DMS79 treated with DMSO at 0.1 percent for 48 hours (cell line): Measurements from ENCODE around the gene CDC73.
"Not testable (repeated sequence)": the region's sequence is repeated elsewhere in the genome, so short reads cannot be mapped to it uniquely, and the experiment has no call there.

Source experiments
- DNase-seq: peaks from one replicate; lab custom pipeline; 2025; lab: John Stamatoyannopoulos, UW

Gene CDC73

DNA sequence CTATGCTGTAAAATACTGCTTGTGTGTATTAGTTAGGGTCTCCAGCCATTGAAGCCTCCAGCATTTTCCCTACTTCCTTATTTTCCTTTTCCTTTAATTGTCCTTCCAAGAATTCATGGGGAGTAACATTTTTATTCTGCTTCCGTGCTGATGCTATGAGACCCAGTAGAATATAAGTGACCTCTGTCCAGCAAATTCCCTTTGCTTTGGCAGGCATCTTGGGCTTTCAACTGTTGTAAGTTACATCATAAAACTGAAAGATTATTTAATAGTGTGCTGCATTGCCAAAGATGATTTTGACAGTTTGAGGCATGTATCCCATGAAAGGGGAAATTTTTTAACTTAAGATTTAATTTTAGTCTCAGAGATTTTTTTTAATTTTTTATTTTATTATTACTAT, 112.7 kb downstream of the CDC73 start:
- no peak for DNase-seq

DNA sequence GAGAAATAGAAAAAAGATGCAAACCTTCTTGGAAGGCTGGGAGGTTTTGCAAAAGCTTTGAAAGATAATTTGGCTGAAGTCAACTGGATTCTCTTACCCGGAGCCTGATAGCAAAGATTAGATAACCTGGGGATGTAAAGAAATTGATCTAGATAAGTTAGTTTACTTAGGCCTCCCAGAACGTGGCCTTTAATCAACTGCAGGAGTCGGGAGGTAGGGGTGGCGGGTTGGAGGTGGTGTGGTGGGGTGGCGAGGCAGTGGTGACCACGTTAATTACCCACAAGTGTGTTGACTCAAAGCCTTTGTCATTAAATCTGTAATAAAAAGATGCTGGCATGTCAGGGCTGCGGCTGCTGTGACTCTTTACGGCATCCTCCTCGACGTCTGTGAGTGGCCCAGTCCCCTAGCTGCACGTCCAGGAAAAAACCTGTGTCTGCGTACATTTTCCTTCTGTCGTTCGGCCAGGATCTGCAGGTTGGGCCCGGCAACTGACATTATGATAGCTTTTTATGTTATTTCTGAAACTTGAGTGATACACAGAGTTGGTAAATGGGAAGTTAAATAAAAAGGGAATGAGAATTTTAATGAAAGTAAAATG, 115.6 kb downstream of the CDC73 start:
- no peak for DNase-seq

DNA sequence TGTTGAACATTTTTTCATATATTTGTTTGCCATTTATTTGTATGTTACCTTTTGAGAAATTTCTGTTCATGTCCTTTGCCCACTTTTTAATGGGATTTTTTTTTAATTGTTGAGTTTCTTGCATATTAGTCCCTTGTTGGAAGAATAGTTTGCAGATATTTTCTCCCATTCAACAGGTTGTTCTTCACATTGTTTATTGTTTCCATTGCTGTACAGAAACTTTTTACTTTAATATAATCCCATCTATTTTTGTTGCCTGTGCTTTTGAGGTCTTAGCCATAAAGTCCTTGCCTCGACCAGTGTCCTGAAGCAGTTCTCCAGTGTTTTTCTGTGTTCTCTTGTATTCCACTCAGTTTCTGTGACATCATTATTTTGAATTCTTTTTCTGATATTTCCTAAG, 118.8 kb downstream of the CDC73 start:
- no peak for DNase-seq

DNA sequence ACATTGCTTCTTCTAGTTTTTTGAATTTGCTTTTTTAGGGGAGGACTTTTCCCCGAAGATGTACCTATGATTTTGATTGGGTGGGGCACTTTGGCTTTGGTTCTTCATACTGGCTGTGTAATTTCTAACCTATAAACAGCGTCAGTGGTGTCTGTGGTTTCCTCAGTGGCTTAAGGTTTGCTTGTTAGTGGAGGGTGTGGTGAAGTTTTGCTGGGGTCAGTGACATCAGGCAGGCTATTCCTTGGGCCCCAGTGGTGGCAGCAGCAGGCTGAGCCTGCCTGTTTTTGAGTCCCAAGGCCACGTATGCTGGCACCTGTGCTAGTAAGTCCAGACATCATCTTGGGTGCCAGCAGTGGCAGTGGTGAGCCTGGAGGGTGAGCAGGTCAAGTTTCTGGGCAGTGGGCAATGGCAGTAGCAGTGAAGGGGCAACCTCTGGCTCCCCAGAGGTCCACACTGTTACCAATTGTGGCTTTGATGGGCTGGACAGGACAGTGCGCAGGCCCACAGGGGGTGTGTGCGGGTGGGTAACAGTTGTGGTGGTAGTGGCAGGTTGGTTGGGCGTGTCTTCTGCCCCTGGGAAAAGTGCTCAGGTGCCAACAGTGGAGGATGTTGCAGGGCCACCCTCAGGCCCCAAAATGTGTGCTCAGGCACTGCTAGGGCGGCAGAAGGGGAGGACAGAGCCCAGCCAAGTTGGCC, 119.4 kb downstream of the CDC73 start:
- no peak for DNase-seq

DNA sequence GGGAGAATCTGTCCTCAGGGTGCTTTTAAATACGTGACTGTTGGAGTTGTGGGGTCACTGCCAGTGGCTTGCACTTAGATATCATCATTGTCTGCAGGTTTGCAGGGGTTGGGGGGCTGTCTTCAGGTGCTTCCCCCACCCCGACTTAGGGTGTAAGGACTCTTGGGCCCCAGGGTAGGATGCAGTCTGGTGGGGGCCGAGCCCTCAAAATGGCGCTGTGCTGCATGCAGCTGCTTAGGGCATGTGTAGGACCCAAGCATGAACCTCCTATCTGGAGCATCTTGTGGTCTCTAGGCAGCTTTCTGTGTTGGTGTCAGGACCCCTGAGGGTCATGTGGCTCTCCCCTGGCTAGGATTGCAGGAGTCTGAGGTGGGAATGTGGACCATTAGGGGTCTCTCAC, 120.2 kb downstream of the CDC73 start:
- no peak for DNase-seq

DNA sequence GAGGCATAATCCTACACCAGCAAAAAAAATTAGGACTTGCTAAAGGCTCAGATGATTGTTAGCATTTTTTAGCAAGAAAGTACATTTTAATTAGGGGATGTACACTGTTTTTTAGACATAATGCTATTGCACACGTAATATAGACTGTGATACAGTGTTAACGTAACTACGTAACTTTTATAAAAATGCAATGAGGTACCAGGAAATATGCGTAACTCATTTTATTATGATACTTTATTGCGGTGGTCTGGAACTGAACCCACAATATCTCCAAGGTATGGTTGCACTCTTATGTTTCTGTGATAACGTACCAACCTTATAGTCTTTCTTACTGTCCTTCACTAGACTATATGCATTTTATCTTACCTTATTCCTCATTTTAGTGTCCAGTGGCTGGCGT, 127.4 kb downstream of the CDC73 start:
- DNase-seq = no peak

DNA sequence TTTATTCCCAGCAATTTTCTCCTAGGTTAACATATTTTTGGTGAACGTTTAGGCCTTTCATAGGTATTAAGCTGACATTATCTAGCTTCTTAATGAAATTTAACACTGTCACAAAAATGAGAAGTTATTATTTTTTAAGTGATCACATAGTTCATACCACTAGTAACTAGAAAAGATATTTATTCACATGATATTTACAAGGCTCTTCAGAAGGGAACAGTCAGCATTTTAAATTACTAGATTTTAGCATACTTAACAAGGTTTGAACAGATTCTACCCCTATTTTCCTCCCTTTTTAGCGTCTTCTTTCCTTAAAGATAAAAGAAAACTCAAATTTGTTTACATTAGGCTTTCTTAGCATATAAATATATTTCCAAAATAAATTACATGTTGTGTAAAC, 130.1 kb downstream of the CDC73 start:
- DNase-seq = no peak

DNA sequence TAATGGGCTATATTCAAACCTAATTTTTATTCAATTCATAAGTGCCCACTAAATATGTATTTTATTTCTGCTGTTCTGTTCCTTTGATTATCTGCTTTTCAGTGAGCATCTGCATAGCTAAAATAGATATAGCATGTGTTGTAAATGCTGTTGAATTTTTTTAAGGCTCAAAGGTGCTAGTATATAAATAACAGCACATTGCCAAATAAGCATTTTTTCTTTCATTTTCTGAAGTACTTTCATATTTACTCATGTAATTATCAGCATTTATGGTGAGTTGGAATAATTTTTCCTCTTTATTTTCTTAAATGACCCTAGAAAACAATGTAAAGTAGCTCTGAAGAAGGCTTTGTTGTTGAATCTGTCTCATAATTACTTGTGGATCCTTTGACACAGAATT, 134.2 kb downstream of the CDC73 start:
- no peak for DNase-seq

DNA sequence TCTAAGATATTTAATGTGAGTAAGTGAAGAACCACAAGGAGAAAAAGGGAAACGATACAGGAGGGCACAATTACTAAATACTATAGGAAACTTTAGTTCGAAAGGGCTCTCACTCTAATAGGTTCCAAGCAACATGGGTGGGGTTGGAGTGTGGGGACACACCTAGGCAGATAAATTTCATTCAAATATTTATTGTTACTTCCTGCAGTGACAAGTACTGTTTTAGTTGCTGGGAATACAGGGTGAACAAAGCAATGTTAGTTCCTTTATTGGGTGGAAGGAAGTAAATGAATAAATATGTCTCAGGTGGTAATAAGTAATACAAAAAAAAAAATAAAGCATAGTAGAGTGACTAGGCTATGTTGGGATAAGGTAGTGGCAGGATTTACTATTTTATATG, 137.8 kb downstream of the CDC73 start:
- DNase-seq = no peak

DNA sequence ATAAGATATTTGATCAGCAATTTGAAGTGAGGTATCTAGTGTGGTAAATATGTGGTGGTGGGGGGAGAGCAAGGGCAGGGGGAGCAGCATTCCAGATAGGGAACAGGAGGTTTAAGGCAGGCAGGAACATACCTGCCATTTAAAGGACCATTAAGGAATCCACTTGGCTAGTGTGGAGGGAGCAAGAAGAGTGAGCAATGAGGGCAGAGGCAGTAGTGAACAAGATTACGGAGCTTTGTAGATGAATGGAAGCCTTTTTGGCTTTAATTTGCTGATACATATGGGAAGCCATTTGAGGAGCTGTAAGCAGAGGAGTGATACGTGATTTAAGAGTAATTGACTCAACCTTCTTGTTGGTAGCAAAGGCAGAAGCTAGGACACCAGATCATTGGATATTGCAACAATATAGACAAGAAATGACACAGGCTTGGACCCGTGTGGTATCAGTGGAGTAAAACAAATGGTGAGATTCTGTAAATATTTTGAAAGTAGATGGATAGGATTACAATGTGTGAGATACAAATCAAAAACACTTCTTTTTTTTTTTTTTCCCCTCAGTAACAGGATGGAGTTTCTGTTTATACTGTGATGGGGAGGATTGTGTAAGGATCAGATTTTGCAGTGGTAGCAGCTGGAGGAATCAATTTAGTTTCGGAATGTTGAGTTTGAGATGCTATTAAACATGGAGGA, 138.4 kb downstream of the CDC73 start:
- no peak for DNase-seq

DNA sequence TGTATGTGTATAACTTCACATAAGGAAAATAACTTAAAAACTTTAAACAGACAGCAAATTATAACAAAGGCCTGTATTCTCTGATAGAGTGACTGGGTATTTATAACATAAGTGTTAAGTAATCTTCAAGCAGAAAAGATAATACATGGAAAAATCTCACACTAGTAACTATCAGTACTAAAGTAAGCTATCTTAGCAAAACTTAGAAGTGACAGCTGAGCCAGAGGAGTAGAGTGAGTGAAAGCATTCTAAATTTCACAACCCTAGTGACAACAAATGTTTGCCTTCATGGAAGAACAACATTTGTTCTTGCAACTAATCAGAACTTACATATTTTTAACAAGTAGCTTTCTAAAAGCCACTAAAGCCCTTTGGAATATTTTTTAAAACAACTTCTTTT, 139.1 kb downstream of the CDC73 start:
- no peak for DNase-seq

DNA sequence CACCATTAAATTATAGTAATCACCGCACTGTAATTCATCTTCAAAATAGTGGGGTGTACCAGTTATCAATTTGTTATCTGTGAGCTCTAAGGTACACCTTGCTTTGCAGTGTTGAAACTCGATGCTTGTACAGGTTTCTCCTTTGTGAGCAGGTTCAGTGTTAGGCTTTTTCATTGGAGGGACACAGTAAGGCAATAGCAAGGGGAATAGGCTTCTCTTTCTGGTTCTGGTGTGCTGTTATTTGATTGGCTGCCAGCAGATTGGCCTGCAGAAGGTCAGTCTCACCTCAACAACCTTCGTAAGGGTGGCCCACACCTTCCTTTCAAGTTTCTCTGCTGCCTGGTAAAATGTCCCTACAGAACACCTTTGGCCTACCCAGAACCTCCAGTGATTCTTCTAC, 140.8 kb downstream of the CDC73 start:
- no peak for DNase-seq

DNA sequence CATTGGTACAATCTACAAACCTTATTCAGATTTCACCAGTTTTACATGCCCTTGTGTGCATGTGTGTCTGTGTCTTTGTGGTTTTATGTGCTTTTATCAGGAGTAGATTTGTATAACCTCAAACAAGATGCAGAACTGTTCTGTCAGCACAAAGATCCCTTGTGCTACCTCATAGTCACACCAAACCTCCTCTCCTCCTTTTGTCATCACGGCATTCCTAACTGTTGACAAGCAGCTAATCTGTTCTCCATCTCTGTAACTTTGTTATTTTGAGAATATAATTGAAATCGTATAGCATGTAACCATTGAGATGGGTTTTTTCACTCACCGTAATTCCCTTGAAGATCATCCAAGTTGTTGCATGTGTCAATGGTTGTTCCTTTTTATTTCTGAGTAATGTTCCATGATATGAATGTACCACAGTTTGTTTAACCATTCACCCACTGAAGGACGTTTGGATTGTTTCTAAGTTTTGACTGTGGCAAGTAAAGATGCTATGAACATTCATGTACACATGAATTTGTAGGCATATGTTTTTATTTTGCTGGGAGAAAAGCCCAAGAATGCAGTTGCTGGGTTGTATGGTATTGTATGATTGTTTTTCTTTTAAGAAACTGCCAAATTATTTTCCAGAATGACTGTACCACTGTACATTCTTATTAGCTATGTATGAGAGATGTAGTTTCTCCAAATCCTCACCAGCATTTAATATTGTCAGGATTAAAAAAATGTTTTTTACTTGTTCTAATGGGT, 142.7 kb downstream of the CDC73 start:
- DNase-seq = no peak

DNA sequence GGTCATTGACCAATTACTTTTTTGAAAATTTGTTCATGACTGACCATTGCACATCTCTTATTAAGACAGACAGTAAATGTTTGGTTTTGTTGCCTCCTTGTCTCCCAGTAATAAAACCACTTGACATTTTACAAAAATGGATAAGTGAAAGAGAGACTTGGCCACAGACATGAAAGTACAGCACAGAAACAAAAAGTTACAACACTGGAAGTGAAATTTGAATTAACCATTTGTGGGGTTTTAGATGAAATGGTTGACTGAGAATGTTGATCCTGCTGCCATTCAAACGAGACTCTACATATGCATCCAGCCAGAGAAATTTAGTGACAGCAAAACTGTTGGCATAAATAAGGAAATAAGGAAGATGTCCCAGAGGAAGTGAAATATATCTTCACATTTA, 143.9 kb downstream of the CDC73 start:
- DNase-seq = no peak

DNA sequence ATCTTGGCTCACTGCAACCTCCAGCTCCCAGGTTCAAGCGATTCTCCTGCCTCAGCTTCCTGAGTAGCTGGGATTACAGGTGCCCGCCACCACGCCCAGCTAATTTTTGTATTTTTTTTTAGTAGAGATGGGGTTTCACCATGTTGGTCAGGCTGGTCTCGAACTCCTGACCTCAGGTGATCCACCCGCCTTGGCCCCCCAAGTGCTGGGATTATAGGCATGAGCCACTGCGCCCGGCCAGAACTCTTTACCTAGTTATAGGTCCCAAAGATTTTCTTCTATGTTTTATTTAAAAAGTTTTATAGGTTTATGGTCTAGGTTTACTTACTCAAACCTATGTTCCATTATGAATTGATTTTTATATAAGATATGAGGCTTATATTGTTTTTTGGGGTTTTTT, 145.0 kb downstream of the CDC73 start:
- not testable (repeated sequence) for DNase-seq

DNA sequence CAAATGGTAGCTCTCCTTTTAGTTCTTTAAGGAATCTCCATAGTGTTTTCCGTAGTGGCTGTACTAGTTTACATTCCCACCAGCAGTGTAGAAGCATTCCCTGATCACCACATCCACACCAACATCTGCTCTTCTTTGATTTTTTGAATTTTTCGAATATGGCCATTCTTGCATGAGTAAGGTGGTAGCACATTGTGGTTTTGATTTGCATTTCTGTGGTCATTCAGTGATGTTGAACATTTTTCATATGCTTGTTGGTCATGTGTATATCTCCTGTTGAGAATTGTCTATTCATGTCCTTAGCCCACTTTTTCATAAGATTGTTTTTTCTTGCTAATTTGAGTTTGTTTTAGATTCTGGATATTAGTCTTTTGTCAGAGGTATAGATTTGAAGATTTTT, 149.2 kb downstream of the CDC73 start:
- DNase-seq = no peak

DNA sequence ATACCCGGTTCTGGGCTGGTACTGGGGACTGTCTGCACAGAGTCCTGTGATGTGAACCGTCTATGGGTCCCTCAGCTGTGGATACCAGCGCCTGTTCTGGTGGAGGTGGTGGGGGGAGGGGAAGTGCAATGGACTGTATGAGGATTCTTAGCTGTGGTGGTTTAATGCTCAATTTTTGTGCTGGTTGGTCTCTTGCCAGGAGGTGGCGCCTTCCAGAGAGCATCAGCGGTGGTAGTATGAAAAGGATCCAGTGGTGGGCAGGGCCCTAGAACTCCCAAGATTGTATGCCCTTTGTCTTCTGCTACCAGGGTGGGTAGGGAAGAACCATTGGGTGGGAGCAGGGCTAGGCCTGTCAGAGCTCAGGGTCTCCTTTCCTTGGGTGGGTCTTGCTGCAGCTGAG, 153.9 kb downstream of the CDC73 start:
- no peak for DNase-seq

DNA sequence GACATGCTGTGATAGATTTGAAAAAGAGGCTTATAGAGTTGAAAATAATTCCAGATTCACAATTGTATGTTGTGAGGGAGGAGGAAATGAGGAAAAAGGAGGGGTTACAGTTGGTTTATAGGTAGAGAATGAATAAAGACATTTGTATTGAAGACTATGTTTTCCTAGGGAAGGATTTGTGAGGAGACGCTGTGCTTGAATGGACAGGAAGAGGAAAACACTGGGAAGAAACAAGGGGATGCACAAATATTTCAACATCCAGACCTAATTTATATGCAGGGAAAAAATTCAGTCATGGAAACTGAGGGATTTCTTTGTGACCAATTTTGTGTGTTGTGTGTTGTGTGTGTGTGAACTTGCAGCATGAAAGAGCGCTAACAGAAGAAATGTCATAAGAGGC, 157.1 kb downstream of the CDC73 start:
- DNase-seq = no peak

DNA sequence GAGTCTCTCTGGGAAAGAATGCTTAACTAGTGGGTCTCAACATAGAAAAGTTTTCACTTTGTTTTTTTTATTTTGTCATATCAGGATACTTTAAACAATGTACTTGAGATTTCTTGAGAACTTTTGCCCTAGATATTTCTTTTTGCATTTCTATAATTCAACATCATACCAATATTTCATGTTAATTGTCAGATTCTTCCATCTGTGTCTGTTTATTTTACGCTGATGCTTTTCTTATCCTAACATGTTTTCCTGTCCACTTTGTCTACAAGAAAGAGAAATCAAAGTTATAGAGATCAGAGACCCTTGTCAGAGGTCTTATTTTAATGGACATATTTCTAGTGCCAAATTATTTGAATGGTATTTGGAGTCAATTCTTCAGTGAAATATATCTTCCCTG, 160.1 kb downstream of the CDC73 start:
- no peak for DNase-seq

DNA sequence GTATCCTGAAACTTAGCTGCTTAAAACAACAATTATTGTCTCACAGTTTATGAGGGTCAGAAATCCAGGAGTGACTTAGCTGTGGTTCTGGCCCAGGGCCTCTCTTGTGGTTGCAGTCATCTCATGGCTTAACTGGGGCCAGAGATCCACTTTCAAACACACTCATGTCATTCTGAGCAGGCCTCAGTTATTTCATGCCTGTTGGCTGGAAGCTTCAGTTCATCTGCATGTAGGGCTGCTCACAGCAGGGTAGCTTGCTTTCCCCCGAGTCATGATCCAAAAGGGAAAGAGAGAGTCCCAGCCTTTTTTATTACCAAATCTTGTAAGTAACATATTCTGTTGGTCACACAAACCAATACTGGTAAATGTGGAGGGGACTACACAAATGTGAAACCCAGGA, 161.2 kb downstream of the CDC73 start:
- DNase-seq = no peak

DNA sequence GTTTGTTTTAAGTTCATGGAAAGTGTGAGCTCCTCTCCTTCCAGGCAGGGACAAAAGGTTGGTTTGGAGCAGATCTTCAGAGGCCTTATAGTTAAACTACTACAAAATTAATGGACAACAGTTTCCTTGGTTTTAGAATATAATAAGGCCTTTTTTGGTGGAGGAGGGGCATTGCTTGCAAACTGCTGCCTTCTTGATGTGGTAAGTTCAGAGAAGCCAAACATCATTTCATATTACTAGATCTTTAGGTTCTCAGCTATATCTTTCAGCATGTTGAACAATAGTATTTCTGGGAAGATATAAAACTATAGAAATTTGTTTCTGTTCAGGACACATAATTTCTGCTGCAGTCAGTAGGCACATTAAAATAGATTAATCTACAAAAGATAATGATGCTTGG, 162.4 kb downstream of the CDC73 start:
- DNase-seq = no peak

DNA sequence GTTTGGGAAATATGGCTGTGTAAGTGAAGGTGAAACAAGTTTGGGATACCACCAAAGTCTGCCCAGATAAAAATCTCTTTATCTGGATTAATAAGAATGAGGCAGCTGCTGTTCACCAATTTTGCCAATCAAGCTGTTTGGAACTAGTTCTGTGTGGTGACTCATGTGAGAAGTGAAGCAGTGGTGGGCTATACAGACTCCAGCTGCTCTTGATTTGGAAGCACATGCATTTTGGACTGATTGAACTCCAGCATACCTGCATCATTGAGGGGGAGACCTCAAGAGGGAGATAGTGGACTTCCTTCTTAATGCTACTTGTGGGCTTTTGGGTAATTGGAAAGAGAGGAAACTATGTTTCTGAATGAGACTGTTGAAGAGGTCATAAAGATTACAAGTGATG, 163.8 kb downstream of the CDC73 start:
- DNase-seq = no peak

DNA sequence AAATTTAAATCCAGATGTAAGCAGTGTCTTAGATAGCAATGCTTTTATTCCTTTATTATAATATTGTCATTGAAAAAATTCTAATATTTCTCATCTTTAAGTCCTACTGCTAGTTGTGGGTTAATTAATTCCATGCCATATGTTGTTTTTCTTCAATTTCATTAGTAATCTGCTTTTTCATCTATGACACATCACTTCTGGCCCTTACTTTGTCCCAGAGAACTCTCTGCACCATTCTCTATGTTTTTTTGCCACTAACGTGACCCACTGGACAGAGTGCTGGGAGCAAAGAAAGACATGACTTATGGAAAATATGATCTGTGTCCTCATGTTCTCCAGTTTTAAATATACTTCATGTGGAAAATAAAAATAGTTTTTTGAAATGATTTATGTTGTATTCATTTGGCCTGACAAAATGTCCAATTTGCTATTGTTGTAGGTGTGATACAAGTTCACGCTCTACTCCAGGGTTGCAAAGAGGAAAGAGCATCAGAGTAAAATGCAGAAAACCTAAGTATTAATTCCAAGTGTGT, 166.8 kb downstream of the CDC73 start:
- not testable (repeated sequence) for DNase-seq
